HepG2 (cell line): ENCODE results near the gene ARR3. TPM values are rescaled to one million over a fixed set of nuclear protein-coding genes. Genes with fewer than 3 reads are reported as not detected.

ENCODE experiments used
- BCLAF1 ChIP-seq: fragments of 450-650 bp; IDR thresholded peaks from 2 replicates; pipeline ENCODE4 v1.6.1; 2017; ENCODE audit warnings: mild to moderate bottlenecking
- CENPX ChIP-seq: sonication (generic); formaldehyde crosslinking; IDR thresholded peaks from 2 replicates; pipeline ENCODE4 v1.9.0; 2021; ENCODE audit warnings: mild to moderate bottlenecking, missing genetic modification reagents, moderate library complexity
- DPF2 ChIP-seq: sonication (generic); formaldehyde crosslinking; IDR thresholded peaks from 2 replicates; pipeline ENCODE4 v1.4.0; 2020; ENCODE audit warnings: mild to moderate bottlenecking, low read depth, missing genetic modification reagents, borderline replicate concordance
- DRAP1 ChIP-seq: IDR thresholded peaks from 2 replicates; pipeline ENCODE4 v1.6.1; 2016; ENCODE audit warnings: missing genetic modification reagents, missing compliant biosample characterization
- DZIP1 ChIP-seq: sonication (generic); formaldehyde crosslinking; IDR thresholded peaks from 2 replicates; pipeline ENCODE4 v1.5.0; 2020; ENCODE audit warnings: mild to moderate bottlenecking, missing genetic modification reagents
- ERF ChIP-seq: IDR thresholded peaks from 2 replicates; pipeline ENCODE4 v1.6.1; 2018; ENCODE audit warnings: missing biosample characterization, missing genetic modification reagents
- EZH2 ChIP-seq: conservative IDR thresholded peaks from 2 replicates; pipeline ENCODE4 v1.6.1; 2012; ENCODE audit warnings: mild to moderate bottlenecking, low read depth, low read length, moderate library complexity
- FIP1L1 ChIP-seq: fragments of 200-400 bp; formaldehyde crosslinking; IDR thresholded peaks from 2 replicates; pipeline ENCODE4 v1.6.1; 2018; ENCODE audit warnings: low read depth, mild to moderate bottlenecking, low read length, moderate library complexity, borderline replicate concordance; ENCODE audit not compliant: insufficient read depth
- KMT2B ChIP-seq: IDR thresholded peaks from 2 replicates; pipeline ENCODE4 v1.6.1; 2016; ENCODE audit warnings: missing genetic modification reagents, missing compliant biosample characterization
- MATR3 ChIP-seq: sonication (generic); formaldehyde crosslinking; IDR thresholded peaks from 2 replicates; pipeline ENCODE4 v1.4.0; 2020; ENCODE audit warnings: missing genetic modification reagents
- SP2 ChIP-seq: sonication (generic); formaldehyde crosslinking; IDR thresholded peaks from 2 replicates; pipeline ENCODE4 v1.5.1; 2020; ENCODE audit warnings: mild to moderate bottlenecking, missing genetic modification reagents
- SP5 ChIP-seq: IDR thresholded peaks from 2 replicates; pipeline ENCODE4 v1.6.1; 2016; ENCODE audit warnings: low read depth, borderline replicate concordance
- SPEN ChIP-seq: sonication (generic); formaldehyde crosslinking; IDR thresholded peaks from 2 replicates; pipeline ENCODE4 v1.5.1; 2020; ENCODE audit warnings: low read depth, mild to moderate bottlenecking, missing genetic modification reagents
- THAP9 ChIP-seq: sonication (generic); formaldehyde crosslinking; IDR thresholded peaks from 2 replicates; pipeline ENCODE4; 2020; ENCODE audit warnings: missing genetic modification reagents, mild to moderate bottlenecking, borderline replicate concordance
- ZBTB26 ChIP-seq: IDR thresholded peaks from 2 replicates; pipeline ENCODE4 v1.6.1; 2016; ENCODE audit warnings: missing compliant biosample characterization, missing genetic modification reagents, borderline replicate concordance
- ZFP36L1 ChIP-seq: sonication (generic); formaldehyde crosslinking; IDR thresholded peaks from 2 replicates; pipeline ENCODE4 v1.8.0; 2022; ENCODE audit warnings: mild to moderate bottlenecking, missing genetic modification reagents, moderate library complexity
- polyA plus RNA-seq, 8 experiments: library from polyadenylated mRNA; depleted of rRNA in 3 of 8; stranded (reverse) in 7 of 8; unstranded in 1 of 8; fragments of >200 nt; fragmentation: Illumina TruSeq in 4 of 8; extraction: Trizol in 4 of 8; gene quantifications; 2 replicates each; pipeline versions ENCODE4 v1.2.1 to v1.2.3, GENCODE V29; 2011 to 2016; ENCODE audit warnings: low read depth in 4 of 8, missing spikeins in 1 of 8, mixed read lengths in 1 of 8; ENCODE audit not compliant: insufficient read depth in 1 of 8
- total RNA-seq, 5 experiments: library from RNA; depleted of rRNA; stranded (reverse); fragments of >200 nt; fragmentation: Illumina TruSeq; extraction: Trizol; gene quantifications; 2 replicates each; pipeline ENCODE4 v1.2.3, GENCODE V29; 2016; ENCODE audit warnings: low read depth in 1 of 5

The ARR3 gene
- total and polyA plus RNA-seq, 2 of the 13 experiments (the other 11 are each of a cell fraction or from before 2014, with no cell fraction given), result not detected

- no peak for TF ChIP-seq EZH2
- no peak for TF ChIP-seq CENPX (CRISPR knock-in tag)
- no peak for TF ChIP-seq ERF (CRISPR knock-in tag)
- 0 out of 2 replicates have a peak, but pooled peaks have one; percentile 60 for TF ChIP-seq KMT2B (CRISPR knock-in tag)
- peak; percentile 35; the same call in 1 of the 2 replicates for TF ChIP-seq SPEN (CRISPR knock-in tag)
- peak; percentile 38; the same call in 1 of the 2 replicates for TF ChIP-seq SP2
- TF ChIP-seq MATR3, result no peak
- no peak for TF ChIP-seq DZIP1 (CRISPR knock-in tag)
- TF ChIP-seq DPF2 (CRISPR knock-in tag), result no peak
- no peak for TF ChIP-seq FIP1L1
- TF ChIP-seq THAP9 (CRISPR knock-in tag), result peak; percentile 60; the same call in 1 of the 2 replicates
- no peak for TF ChIP-seq ZFP36L1 (CRISPR knock-in tag)
- TF ChIP-seq ZBTB26 (CRISPR knock-in tag), result no peak
- no peak for TF ChIP-seq BCLAF1
- peak; percentile 40; the same call in 1 of the 2 replicates for TF ChIP-seq DRAP1 (CRISPR knock-in tag)
- TF ChIP-seq SP5 (CRISPR knock-in tag), result 0 out of 2 replicates have a peak, but pooled peaks have one; percentile 26
Observed at GRCh38 chrX:70289793-70290770, 21.9 kb downstream of the ARR3 start, which contains the start of the genes KIF4A and PDZD11 (continued).
